ENCODE data around the gene DGCR8.

GRCh38 chr22:20159076-20159475 lies 79.0 kb downstream of the DGCR8 start:
- TF ChIP-seq BACH2 (CRISPR knock-in tag; IDR thresholded peaks at IDR 0.05; ENCODE audit: borderline replicate concordance) (no peak), RARB (CRISPR knock-in tag; IDR thresholded peaks at IDR 0.05) (no peak), ESRRG (CRISPR knock-in tag; IDR thresholded peaks at IDR 0.05) (no peak), ARNTL (CRISPR knock-in tag; IDR thresholded peaks at IDR 0.05; ENCODE audit: borderline replicate concordance, low read depth) (no peak), ZNF70 (CRISPR knock-in tag; IDR thresholded peaks at IDR 0.05) (no peak)
- TF ChIP-seq, protein P1, sequence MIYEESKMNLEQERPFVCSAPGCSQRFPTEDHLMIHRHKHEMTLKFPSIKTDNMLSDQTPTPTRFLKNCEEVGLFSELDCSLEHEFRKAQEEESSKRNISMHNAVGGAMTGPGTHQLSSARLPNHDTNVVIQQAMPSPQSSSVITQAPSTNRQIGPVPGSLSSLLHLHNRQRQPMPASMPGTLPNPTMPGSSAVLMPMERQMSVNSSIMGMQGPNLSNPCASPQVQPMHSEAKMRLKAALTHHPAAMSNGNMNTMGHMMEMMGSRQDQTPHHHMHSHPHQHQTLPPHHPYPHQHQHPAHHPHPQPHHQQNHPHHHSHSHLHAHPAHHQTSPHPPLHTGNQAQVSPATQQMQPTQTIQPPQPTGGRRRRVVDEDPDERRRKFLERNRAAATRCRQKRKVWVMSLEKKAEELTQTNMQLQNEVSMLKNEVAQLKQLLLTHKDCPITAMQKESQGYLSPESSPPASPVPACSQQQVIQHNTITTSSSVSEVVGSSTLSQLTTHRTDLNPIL (CRISPR knock-in tag; IDR thresholded peaks at IDR 0.05; ENCODE audit: low read depth): no peak
- TF ChIP-seq, protein P2, sequence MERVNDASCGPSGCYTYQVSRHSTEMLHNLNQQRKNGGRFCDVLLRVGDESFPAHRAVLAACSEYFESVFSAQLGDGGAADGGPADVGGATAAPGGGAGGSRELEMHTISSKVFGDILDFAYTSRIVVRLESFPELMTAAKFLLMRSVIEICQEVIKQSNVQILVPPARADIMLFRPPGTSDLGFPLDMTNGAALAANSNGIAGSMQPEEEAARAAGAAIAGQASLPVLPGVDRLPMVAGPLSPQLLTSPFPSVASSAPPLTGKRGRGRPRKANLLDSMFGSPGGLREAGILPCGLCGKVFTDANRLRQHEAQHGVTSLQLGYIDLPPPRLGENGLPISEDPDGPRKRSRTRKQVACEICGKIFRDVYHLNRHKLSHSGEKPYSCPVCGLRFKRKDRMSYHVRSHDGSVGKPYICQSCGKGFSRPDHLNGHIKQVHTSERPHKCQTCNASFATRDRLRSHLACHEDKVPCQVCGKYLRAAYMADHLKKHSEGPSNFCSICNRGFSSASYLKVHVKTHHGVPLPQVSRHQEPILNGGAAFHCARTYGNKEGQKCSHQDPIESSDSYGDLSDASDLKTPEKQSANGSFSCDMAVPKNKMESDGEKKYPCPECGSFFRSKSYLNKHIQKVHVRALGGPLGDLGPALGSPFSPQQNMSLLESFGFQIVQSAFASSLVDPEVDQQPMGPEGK (CRISPR knock-in tag; IDR thresholded peaks at IDR 0.05; ENCODE audit: borderline replicate concordance): no peak

Measured in SK-N-SH treated with all-trans-retinoic acid at 6 μM for 48 hours (cell line).